ENCODE measurements around the gene RPE. TPM values are rescaled to one million over a fixed set of nuclear protein-coding genes. Genes with fewer than 3 reads are reported as not detected.

RPE gene
- total and polyA plus RNA-seq, 2 donors (not counting 1 experiment from before 2014, with no cell fraction given), result 16.3 to 47.8 TPM

- no peaks in the 10 kb centered on the region for H3K79me2 ChIP-seq (ENCODE audit: control insufficient read depth, insufficient read depth, low read length)
- ATAC-seq (ENCODE audit: low read depth) (no peak), DNase-seq (no peak)
- no peak overlapping the region for H3K4me2 ChIP-seq (replicated peaks; ENCODE audit: low read depth, low read length, poor library complexity, severe bottlenecking)
- peaks cover 0 to 10% (median 0%) of the 10 kb centered on the region in 3 donors for H3K9me3 ChIP-seq (ENCODE audit: control extremely low read depth in 1 of 3, control insufficient read depth in 2 of 3, insufficient read depth in 1 of 3, low read length in 2 of 3)
- no peaks in the 10 kb centered on the region for H4K20me1 ChIP-seq (ENCODE audit: control insufficient read depth, insufficient read depth, low read length, poor library complexity, severe bottlenecking)
- H3K27ac Mint-ChIP-seq, result no peak overlapping the region
- H3K27ac ChIP-seq (ENCODE audit: low read length in 2 of 2), result no peak overlapping the region
- H3K9me3 Mint-ChIP-seq (ENCODE audit: insufficient read depth), result no peaks in the 10 kb centered on the region
- no peaks in the 10 kb centered on the region for H3K4me1 Mint-ChIP-seq
- TF ChIP-seq CTCF (IDR thresholded peaks at IDR 0.05), result no peak
- TF ChIP-seq EZH2 (IDR thresholded peaks at IDR 0.05; ENCODE audit: borderline replicate concordance, insufficient read depth, low read depth, low read length, poor library complexity, severe bottlenecking), result no peak
- no peaks in the 10 kb centered on the region for H3K27me3 ChIP-seq (replicated peaks in 1 of 4; ENCODE audit: control extremely low read depth in 1 of 4, control insufficient read depth in 3 of 4, insufficient read depth in 4 of 4, low read length in 3 of 4)
- H3K4me3 Mint-ChIP-seq, result no peak overlapping the region
- no peak overlapping the region for H3K4me3 ChIP-seq (ENCODE audit: control extremely low read depth in 1 of 5, extremely low read depth in 1 of 5, insufficient read depth in 1 of 5, low read depth in 2 of 5, low read length in 4 of 5)
- WGBS (ENCODE audit: insufficient coverage), result 83% methylated on average over 1 of the region's 2 CpGs
- POLR2A ChIA-PET, result no interaction called here
- H2AFZ ChIP-seq (ENCODE audit: insufficient read depth, low read depth, low read length, poor library complexity, severe bottlenecking), result no peak overlapping the region
- H3K36me3 ChIP-seq (replicated peaks in 1 of 2; ENCODE audit: control extremely low read depth in 1 of 2, control insufficient read depth in 1 of 2, extremely low read depth in 1 of 2, insufficient read depth in 2 of 2, low read length in 1 of 2), result no peaks in the 10 kb centered on the region
- H3K9ac ChIP-seq (ENCODE audit: low read length), result no peak overlapping the region
- H3K4me1 ChIP-seq (ENCODE audit: control insufficient read depth in 2 of 2, insufficient read depth in 2 of 2, low read length in 2 of 2), result no peaks in the 10 kb centered on the region
- CTCF ChIA-PET, result no interaction called here
- intact Hi-C loops (cut with micrococcal nuclease), result no loop called here
- H3K27me3 Mint-ChIP-seq, result no peaks in the 10 kb centered on the region
Observed at GRCh38 chr2:210063306-210063705, 60.9 kb downstream of the RPE start.

Other genes with a start within 250 kb of the RPE start
- not detected in 2 replicates for gene UNC80, start 230.8 kb upstream of the RPE start, total RNA-seq
- not detected in 2 replicates for gene UNC80, start 230.8 kb upstream of the RPE start, polyA plus RNA-seq
- gene KANSL1L, start 168.8 kb downstream of the RPE start, total RNA-seq, result 21.1 and 25.5 TPM in 2 replicates
- 7.3 and 14.9 TPM in 2 replicates for gene KANSL1L, start 168.8 kb downstream of the RPE start, polyA plus RNA-seq
- not detected in 2 replicates for gene ACADL, start 222.8 kb downstream of the RPE start, total RNA-seq
- not detected in 2 replicates for gene ACADL, start 222.8 kb downstream of the RPE start, polyA plus RNA-seq

All from B cell (primary cell).